Right hindlimb (tissue), 1 donor: ENCODE measurements around the gene SDC1.

ENCODE experiments used
- DNase-seq: peaks from one replicate; pipeline ENCODE4 v3.0.0-alpha.2; 2018

SDC1 gene

GRCh38 chr2:20227894-20228505 is 3.1 kb upstream of the SDC1 start:
- DNase-seq: peak; percentile 9

- DNase-seq: peak; percentile 16
Observed at GRCh38 chr2:20226152-20226545, 1.2 kb upstream of the SDC1 start.

- DNase-seq: no peak
Observed at GRCh38 chr2:20225294-20226151, 593 bp upstream of the SDC1 start.

GRCh38 chr2:20224164-20224715 is 690 bp downstream of the SDC1 start:
- no peak for DNase-seq

GRCh38 chr2:20223407-20224163 is 1.3 kb downstream of the SDC1 start:
- peak; percentile 70 for DNase-seq

GRCh38 chr2:20222769-20223406 is 2.0 kb downstream of the SDC1 start:
- DNase-seq: no peak

GRCh38 chr2:20222014-20222768 is 2.7 kb downstream of the SDC1 start:
- no peak for DNase-seq

GRCh38 chr2:20221555-20221973 is 3.4 kb downstream of the SDC1 start:
- DNase-seq: no peak

GRCh38 chr2:20220806-20221554 is 4.0 kb downstream of the SDC1 start:
- DNase-seq: no peak

- no peak for DNase-seq
Observed at GRCh38 chr2:20219763-20220380, 5.1 kb downstream of the SDC1 start.

- no peak for DNase-seq
Observed at GRCh38 chr2:20218331-20219320, 6.3 kb downstream of the SDC1 start.

GRCh38 chr2:20217041-20217970 is 7.6 kb downstream of the SDC1 start:
- DNase-seq: no peak

- no peak for DNase-seq
Observed at GRCh38 chr2:20216130-20217025, 8.6 kb downstream of the SDC1 start.

GRCh38 chr2:20215183-20216040 is 9.5 kb downstream of the SDC1 start:
- DNase-seq: no peak

GRCh38 chr2:20214566-20215182 is 10.3 kb downstream of the SDC1 start:
- DNase-seq: no peak
